ENCODE results near the gene GOLGA5.
"Not testable (repeated sequence)": the region's sequence is repeated elsewhere in the genome, so short reads cannot be mapped to it uniquely, and the experiment has no call there.

- not testable (repeated sequence) for TF ChIP-seq CTCF (IDR thresholded peaks at IDR 0.05 in 8 of 11, conservative IDR thresholded peaks at IDR 0.05 in 3 of 11)
- peak in 2 of 3 donors; percentile 54 to 96 for TF ChIP-seq POLR2AphosphoS5 (IDR thresholded peaks at IDR 0.05)
- peak in 2 of 3 donors; percentile 29 to 54 for TF ChIP-seq POLR2A (IDR thresholded peaks at IDR 0.05)
Observed at GRCh38 chr14:92750222-92750728, 43.8 kb upstream of the GOLGA5 start.
